Tongue (tissue), 2 donors: ENCODE results near the gene CREB3L2. TPM values are rescaled to one million over a fixed set of nuclear protein-coding genes. Genes with fewer than 3 reads are reported as not detected.

Source experiments
- DNase-seq: peaks from one replicate; pipeline ENCODE4 v3.0.0-alpha.2; 2015
- total RNA-seq: library from RNA; depleted of rRNA; stranded (reverse); fragments of >200 nt; gene quantifications from one replicate; pipeline ENCODE4 v1.2.3, GENCODE V29; 2014

The CREB3L2 gene
- total RNA-seq, 1 donor from 2014 or later = 35.6 TPM

GRCh38 chr7:137951700-137952425, 50.0 kb downstream of the CREB3L2 start:
- no peak for DNase-seq

- no peak for DNase-seq
These were observed 50.9 kb downstream of the CREB3L2 start for GRCh38 chr7:137950967-137951366.

- DNase-seq = no peak
These were observed 51.6 kb downstream of the CREB3L2 start for GRCh38 chr7:137950263-137950621.

GRCh38 chr7:137949416-137950262, 52.2 kb downstream of the CREB3L2 start:
- DNase-seq = no peak

- no peak for DNase-seq
These were observed 53.0 kb downstream of the CREB3L2 start for GRCh38 chr7:137948845-137949330.

GRCh38 chr7:137948083-137948844, 53.6 kb downstream of the CREB3L2 start:
- DNase-seq = no peak

- DNase-seq = no peak
These were observed 54.8 kb downstream of the CREB3L2 start for GRCh38 chr7:137947046-137947445.

GRCh38 chr7:137946011-137946410, 55.9 kb downstream of the CREB3L2 start:
- DNase-seq = no peak

- peak; percentile 63 for DNase-seq
These were observed 57.7 kb downstream of the CREB3L2 start for GRCh38 chr7:137944168-137944567.

GRCh38 chr7:137943132-137943551, 58.7 kb downstream of the CREB3L2 start:
- DNase-seq = peak; percentile 77

- DNase-seq = peak; percentile 36
These were observed 59.3 kb downstream of the CREB3L2 start for GRCh38 chr7:137942484-137943115.

GRCh38 chr7:137940656-137941518, 61.0 kb downstream of the CREB3L2 start:
- DNase-seq = peak; percentile 51

- no peak for DNase-seq
These were observed 61.7 kb downstream of the CREB3L2 start for GRCh38 chr7:137940218-137940617.

GRCh38 chr7:137937202-137937560, 64.7 kb downstream of the CREB3L2 start:
- DNase-seq = no peak

GRCh38 chr7:137936509-137937201, 65.2 kb downstream of the CREB3L2 start:
- DNase-seq = no peak

GRCh38 chr7:137935884-137936508, 65.9 kb downstream of the CREB3L2 start:
- DNase-seq = no peak

GRCh38 chr7:137934941-137935883, 66.7 kb downstream of the CREB3L2 start:
- DNase-seq = no peak

- no peak for DNase-seq
These were observed 67.6 kb downstream of the CREB3L2 start for GRCh38 chr7:137934176-137934826.
